ENCODE data around the gene PTPRN.
"Not testable (repeated sequence)": the region's sequence is repeated elsewhere in the genome, so short reads cannot be mapped to it uniquely, and the experiment has no call there.

The PTPRN gene

DNA sequence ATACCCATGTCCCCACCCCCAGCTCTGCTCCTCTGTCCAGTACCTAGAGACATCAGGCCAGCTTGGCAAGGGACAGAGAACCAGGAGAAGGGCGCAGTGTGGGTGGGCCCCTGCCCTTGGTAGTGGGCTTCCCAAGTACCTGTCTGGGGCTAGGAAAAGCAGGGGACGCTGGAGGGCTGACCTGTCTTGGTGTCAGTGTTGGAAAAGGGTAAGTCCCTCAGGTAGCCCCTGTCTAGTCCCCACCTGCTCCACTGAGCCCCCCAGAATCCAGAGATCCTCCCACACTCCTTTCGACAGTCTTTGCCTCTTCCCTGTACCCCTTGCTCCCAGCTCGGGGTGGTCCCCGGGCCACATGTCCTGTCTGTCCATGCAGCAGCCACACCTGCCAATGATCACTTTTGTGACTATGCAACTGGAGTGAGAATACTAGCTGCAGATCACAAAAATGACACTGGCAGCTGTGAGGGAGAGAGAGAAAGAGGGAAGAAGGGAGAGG lies 15.4 kb downstream of the PTPRN start:
- peaks cover 4% of the 10 kb centered on the region for H3K4me1 ChIP-seq (ENCODE audit: control insufficient read depth, insufficient read depth, low read length, poor library complexity, severe bottlenecking)
- WGBS, 2 experiments (ENCODE audit: insufficient coverage in 2 of 2) = 100% methylated on average over 2 to 3 of the region's 5 CpGs

DNA sequence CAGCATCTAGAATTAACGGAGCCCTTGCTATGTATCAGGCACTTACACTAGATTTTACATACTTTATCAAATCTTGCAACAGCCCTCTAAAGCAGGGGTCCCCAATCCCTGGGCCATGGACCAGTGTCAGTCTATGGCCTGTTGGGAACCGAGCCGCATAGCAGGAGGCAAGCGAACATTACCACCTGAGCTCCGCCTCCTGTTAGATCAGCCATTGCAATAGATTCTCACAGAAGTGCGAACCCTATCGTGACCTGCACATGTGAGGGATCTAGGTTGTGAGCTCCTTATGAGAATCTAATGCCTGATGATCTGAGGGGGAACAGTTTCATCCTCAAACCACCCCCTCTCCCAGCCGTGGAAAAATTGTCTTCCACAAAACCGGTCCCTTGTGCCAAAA lies 16.6 kb downstream of the PTPRN start:
- no peaks in the 10 kb centered on the region for H3K9me3 ChIP-seq (ENCODE audit: control insufficient read depth, low read length)
- peaks cover 4% of the 10 kb centered on the region for H3K4me1 ChIP-seq (ENCODE audit: control insufficient read depth, insufficient read depth, low read length, poor library complexity, severe bottlenecking)
- H3K27ac ChIP-seq (ENCODE audit: low read depth, low read length, severe bottlenecking) = no peak overlapping the region
- 95 to 96% methylated on average over 4 to 5 of the region's 9 CpGs for WGBS, 2 experiments (ENCODE audit: insufficient coverage in 2 of 2)
- peaks cover 33% of the 10 kb centered on the region for H3K36me3 ChIP-seq (ENCODE audit: control insufficient read depth, insufficient read depth, low read length)
- no peak overlapping the region for H3K4me3 ChIP-seq (ENCODE audit: extremely low read depth, insufficient read depth, low read length, poor library complexity, severe bottlenecking)

More for the DNA sequence above, 15.4 kb downstream of the PTPRN start:
- peaks cover 37% of the 10 kb centered on the region for H3K36me3 ChIP-seq (ENCODE audit: control insufficient read depth, insufficient read depth, low read length)
- no peak overlapping the region for H3K27ac ChIP-seq (ENCODE audit: low read depth, low read length, severe bottlenecking)
- no peaks in the 10 kb centered on the region for H3K9me3 ChIP-seq (ENCODE audit: control insufficient read depth, low read length)
- H3K4me3 ChIP-seq (ENCODE audit: extremely low read depth, insufficient read depth, low read length, poor library complexity, severe bottlenecking) = no peak overlapping the region

DNA sequence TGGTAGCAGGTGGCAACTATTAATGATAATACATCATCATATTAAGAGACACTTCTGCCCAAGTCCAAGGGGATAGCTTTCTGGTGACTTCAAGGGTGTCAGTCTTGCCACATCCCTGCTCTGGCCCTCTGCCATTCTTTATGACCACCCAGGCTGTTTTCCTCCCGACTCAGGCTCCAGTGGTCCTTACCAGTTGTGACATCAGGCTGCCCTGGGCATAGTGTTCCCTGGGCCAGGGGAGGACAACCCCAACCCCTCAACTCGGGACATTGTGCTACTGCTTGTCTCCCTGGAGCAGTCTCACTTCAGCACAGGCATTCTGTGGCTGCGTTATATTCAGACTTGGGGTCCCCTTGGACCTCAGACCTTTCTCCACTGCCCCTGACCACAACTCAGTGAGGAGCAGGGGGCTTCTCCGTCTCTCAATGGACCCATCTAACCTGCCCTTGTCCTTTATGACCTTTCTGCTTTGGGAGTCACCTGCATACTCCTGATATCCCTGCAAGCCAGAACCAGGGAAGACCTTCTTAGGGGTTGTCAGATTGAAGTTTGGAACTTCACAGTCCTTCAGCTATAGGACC lies 17.2 kb downstream of the PTPRN start:
- WGBS, 2 experiments (ENCODE audit: insufficient coverage in 2 of 2) = 78 to 85% methylated on average over 3 of the region's 4 CpGs
- Histone ChIP-seq H3K4me3 (ENCODE audit: extremely low read depth, insufficient read depth, low read length, poor library complexity, severe bottlenecking) (no peak overlapping the region), H3K36me3 (ENCODE audit: control insufficient read depth, insufficient read depth, low read length) (peaks cover 27% of the 10 kb centered on the region)

DNA sequence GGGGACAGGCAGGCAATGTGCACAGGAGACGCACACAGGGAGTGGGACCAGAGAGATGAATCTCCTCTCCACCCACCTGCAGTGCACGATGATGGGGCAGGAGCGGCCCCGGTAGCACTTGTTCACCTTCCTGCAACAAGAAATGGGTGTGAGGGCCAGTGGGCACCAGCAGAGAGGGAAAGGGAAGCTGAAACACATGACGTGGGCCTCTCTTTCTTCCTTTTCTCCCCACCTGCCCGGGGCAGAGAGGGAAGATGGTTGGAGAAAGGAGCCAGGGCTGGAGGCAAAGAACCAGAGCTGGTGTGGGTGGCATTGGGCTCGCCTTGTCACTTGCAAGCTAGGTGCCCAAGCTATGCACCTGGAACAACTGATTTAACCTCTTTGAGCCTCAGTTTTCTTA lies 17.8 kb downstream of the PTPRN start:
- Histone ChIP-seq H3K9me3 (ENCODE audit: control insufficient read depth, low read length) (no peaks in the 10 kb centered on the region), H3K27ac (ENCODE audit: low read depth, low read length, severe bottlenecking) (no peak overlapping the region), H3K4me1 (ENCODE audit: control insufficient read depth, insufficient read depth, low read length, poor library complexity, severe bottlenecking) (peaks cover 4% of the 10 kb centered on the region), H3K36me3 (ENCODE audit: control insufficient read depth, insufficient read depth, low read length) (peaks cover 26% of the 10 kb centered on the region), H3K4me3 (ENCODE audit: extremely low read depth, insufficient read depth, low read length, poor library complexity, severe bottlenecking) (no peak overlapping the region)
- 85 to 93% methylated on average over 2 to 5 of the region's 7 CpGs for WGBS, 2 experiments (ENCODE audit: insufficient coverage in 2 of 2)

More for the DNA sequence above, 17.2 kb downstream of the PTPRN start:
- Histone ChIP-seq H3K4me1 (ENCODE audit: control insufficient read depth, insufficient read depth, low read length, poor library complexity, severe bottlenecking) (peaks cover 4% of the 10 kb centered on the region), H3K27ac (ENCODE audit: low read depth, low read length, severe bottlenecking) (no peak overlapping the region), H3K9me3 (ENCODE audit: control insufficient read depth, low read length) (no peaks in the 10 kb centered on the region)

DNA sequence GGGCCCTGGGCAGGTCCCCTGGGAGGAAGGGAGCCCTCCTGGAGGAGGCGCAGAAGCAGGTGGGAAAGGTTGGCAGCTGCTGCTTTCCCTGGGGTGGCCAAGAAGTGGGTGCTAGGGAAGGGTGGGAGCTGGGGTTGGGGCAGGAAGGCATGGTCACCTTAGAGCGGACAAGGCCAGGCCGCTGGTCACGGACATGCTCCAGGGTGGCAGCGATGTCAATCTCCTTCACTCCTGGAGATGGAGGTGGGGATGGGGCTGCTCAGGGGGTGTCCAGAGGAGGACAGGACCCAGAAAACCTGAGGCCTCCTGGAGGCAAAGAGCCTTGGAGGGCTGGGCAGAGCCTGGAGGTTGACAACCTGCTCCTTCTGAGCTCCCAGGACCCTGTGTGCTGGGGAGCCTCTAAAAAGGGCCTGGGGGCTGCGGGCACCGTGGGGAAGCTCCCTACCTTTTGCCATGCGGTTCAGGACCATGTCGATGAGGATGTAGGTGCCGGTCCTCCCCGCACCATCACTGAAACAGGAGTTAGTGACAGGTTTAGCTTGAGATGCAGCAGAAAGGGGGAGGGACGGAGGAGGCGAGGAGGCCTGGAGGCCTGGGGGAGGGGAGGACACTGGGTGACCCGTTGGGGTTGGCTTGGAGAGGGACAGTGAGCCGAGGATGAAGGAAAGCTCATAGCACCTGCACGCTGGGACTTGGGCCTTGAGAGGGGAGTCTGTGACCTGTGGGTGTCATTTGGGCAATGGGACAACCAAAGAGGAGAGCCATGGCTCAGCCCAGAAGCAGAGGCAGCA lies 18.6 kb downstream of the PTPRN start:
- Histone ChIP-seq H3K9me3 (ENCODE audit: control insufficient read depth, low read length) (no peaks in the 10 kb centered on the region), H3K4me1 (ENCODE audit: control insufficient read depth, insufficient read depth, low read length, poor library complexity, severe bottlenecking) (peaks cover 4% of the 10 kb centered on the region), H3K4me3 (ENCODE audit: extremely low read depth, insufficient read depth, low read length, poor library complexity, severe bottlenecking) (no peak overlapping the region), H3K36me3 (ENCODE audit: control insufficient read depth, insufficient read depth, low read length) (peaks cover 19% of the 10 kb centered on the region), H3K27ac (ENCODE audit: low read depth, low read length, severe bottlenecking) (no peak overlapping the region)
- 86 to 92% methylated on average over 12 to 16 of the region's 16 CpGs for WGBS, 2 experiments (ENCODE audit: insufficient coverage in 2 of 2)

DNA sequence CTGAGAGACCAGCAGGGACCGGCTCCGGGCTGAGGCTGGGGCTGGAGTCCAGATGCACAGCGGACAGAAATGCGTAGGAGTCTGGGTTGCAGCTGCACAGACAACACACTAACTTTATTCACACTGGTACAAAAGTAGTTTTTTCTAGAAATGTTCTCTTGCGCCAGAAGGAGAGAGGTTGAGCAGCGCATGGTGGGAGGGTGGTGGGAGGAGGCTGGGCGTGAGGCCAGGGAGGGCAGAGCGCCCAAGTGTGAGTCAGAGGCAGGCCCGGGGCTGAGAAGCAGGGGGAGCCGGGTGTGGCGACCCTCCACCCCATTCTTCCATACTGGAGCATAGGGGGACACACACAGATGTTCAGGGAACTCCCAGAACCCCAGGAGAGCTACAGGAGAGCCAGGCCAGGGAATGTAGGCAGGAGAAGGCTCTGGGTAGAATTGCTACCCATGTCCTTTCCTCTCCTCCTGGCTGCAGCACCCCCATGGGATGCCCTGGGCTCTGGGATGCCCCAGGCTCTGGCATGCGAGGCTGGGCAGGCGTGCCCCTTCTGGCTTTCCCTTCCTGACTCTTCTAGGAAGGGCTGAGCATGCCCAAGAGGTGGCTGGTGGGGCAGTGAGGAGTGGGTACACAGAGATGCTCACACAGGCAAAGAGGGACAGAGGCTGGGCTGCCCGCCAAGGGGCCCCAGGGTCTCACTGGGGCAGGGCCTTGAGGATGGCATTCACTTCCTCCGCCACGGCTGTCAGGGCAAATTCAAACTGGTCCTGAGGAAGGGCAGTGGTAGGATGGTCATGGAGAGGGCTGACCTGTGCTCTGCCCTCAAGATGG lies 19.5 kb downstream of the PTPRN start:
- 87 to 94% methylated on average over 8 to 11 of the region's 16 CpGs for WGBS, 2 experiments (ENCODE audit: insufficient coverage in 2 of 2)
- Histone ChIP-seq H3K9me3 (ENCODE audit: control insufficient read depth, low read length) (no peaks in the 10 kb centered on the region), H3K4me3 (ENCODE audit: extremely low read depth, insufficient read depth, low read length, poor library complexity, severe bottlenecking) (no peak overlapping the region), H3K27ac (ENCODE audit: low read depth, low read length, severe bottlenecking) (no peak overlapping the region), H3K36me3 (ENCODE audit: control insufficient read depth, insufficient read depth, low read length) (peaks cover 21% of the 10 kb centered on the region), H3K4me1 (ENCODE audit: control insufficient read depth, insufficient read depth, low read length, poor library complexity, severe bottlenecking) (peaks cover 4% of the 10 kb centered on the region)

DNA sequence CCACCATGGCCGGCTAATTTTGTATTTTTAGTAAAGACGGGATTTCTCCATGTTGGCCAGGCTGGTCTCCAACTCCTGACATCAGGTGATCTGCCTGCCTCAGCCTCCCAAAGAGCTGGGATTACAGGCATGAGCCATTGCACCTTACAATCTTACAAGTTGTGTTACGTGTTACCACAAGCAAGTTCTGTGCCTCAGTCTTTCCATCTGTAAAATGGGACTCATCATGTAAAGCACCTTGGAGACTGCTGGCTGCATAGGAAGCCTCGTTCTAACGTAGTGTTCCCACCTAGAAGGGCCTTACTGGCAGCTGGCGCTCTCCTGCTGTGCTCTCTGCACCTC lies 20.0 kb downstream of the PTPRN start:
- no peak overlapping the region for H3K4me3 ChIP-seq (ENCODE audit: extremely low read depth, insufficient read depth, low read length, poor library complexity, severe bottlenecking)
- H3K9me3 ChIP-seq (ENCODE audit: control insufficient read depth, low read length) = no peaks in the 10 kb centered on the region
- H3K27ac ChIP-seq (ENCODE audit: low read depth, low read length, severe bottlenecking) = no peak overlapping the region
- H3K4me1 ChIP-seq (ENCODE audit: control insufficient read depth, insufficient read depth, low read length, poor library complexity, severe bottlenecking) = peaks cover 2% of the 10 kb centered on the region
- peaks cover 27% of the 10 kb centered on the region for H3K36me3 ChIP-seq (ENCODE audit: control insufficient read depth, insufficient read depth, low read length)
- WGBS, 2 experiments (ENCODE audit: insufficient coverage in 2 of 2) = 86 to 93% methylated on average over 6 of the region's 6 CpGs

DNA sequence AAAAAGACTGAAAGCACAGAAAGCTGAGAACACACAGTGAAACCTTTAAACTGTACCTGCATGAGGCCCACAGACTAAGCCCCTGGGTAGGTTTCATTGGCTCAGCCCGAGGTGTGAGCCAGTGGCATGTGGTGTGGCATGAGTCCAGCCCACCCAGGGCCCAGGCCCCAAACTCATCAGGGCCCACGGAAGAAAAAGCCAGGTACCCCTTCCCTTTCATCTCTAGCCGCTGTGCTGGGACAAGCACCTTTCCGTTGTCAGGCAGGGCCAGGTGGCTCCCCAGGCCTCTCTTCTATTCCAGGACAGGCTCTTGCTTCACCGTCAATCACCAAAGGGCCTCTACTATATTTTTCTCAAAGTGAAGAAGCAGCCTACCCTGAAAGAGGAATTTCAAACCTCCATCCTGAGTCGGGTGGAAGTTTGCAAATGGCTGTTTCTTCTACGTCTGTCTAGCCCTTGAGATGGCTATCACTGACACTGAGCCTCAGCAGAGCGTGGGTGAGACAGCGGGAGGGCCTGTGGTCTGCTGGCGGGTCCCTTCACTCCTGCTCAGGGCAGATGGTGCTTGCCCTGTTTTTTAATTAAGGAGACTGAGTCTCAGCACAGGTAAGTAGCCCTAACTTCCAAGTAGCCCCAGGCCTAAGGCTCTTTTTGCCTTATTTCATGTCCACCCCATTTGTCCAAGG lies 21.5 kb downstream of the PTPRN start:
- Histone ChIP-seq H3K36me3 (ENCODE audit: control insufficient read depth, insufficient read depth, low read length) (peaks cover 36% of the 10 kb centered on the region), H3K9me3 (ENCODE audit: control insufficient read depth, low read length) (no peaks in the 10 kb centered on the region), H3K27ac (ENCODE audit: low read depth, low read length, severe bottlenecking) (no peak overlapping the region), H3K4me1 (ENCODE audit: control insufficient read depth, insufficient read depth, low read length, poor library complexity, severe bottlenecking) (peaks cover 2% of the 10 kb centered on the region), H3K4me3 (ENCODE audit: extremely low read depth, insufficient read depth, low read length, poor library complexity, severe bottlenecking) (no peak overlapping the region)
- WGBS, 2 experiments (ENCODE audit: insufficient coverage in 2 of 2) = 87 to 90% methylated on average over 10 of the region's 10 CpGs

DNA sequence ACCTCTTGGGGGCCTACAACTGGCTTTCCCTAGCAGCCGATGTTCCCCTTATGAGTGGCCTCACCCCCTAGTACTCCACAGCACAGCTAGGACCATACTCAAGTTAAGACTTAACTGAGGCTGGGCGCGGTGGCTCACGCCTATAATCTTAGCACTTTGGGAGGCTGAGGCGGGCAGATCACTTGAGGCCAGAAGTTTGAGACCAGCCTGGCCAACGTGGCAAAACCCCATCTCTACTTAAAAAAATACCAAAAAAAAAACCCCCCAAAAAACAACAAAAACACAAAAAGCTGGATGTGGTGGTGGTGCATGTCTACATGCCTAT lies 22.1 kb downstream of the PTPRN start:
- H3K27ac ChIP-seq (ENCODE audit: low read depth, low read length, severe bottlenecking) = not testable (repeated sequence)

DNA sequence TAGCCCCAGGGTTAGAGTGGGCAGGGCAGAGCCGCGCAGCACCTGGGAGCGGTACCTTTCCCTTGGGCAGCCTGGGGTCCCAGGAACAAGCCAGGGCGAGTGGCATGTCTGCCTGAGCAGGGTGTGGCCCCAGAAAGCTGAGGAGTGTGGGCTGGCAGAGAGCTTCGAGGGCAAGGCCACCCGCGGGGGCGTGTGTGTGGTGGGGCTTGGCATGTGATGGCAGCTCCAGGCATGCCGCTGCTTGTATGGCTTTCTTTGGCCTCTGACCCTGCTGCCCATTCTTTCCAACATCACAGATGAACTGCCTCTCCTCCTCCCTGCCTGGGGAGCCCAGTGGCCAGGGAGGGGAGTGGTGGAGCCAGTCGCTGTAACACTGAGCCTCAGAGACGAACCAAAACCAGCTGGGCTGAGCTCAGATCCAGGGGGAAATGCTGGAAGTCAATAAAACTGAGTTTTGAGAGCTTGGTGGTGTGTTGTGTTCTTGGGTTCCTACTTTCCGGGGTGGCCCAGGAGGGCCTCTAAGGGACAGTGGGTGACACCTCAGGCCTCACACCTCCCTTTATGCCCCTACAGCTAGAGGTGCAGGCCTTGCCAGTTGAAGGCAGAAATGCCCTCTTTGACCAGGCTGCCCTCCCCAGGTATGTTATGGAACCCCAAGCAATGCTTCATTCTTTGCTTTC lies 22.6 kb downstream of the PTPRN start:
- H3K27ac ChIP-seq (ENCODE audit: low read depth, low read length, severe bottlenecking) = no peak overlapping the region
- H3K4me3 ChIP-seq (ENCODE audit: extremely low read depth, insufficient read depth, low read length, poor library complexity, severe bottlenecking) = no peak overlapping the region
- peaks cover 39% of the 10 kb centered on the region for H3K36me3 ChIP-seq (ENCODE audit: control insufficient read depth, insufficient read depth, low read length)
- 92 to 95% methylated on average over 6 to 9 of the region's 12 CpGs for WGBS, 2 experiments (ENCODE audit: insufficient coverage in 2 of 2)
- H3K4me1 ChIP-seq (ENCODE audit: control insufficient read depth, insufficient read depth, low read length, poor library complexity, severe bottlenecking) = peaks cover 2% of the 10 kb centered on the region
- no peaks in the 10 kb centered on the region for H3K9me3 ChIP-seq (ENCODE audit: control insufficient read depth, low read length)

More for the DNA sequence above, 22.1 kb downstream of the PTPRN start:
- WGBS, 2 experiments (ENCODE audit: insufficient coverage in 2 of 2) = 90 to 100% methylated on average over 5 of the region's 6 CpGs
- H3K4me3 ChIP-seq (ENCODE audit: extremely low read depth, insufficient read depth, low read length, poor library complexity, severe bottlenecking); H3K9me3 ChIP-seq (ENCODE audit: control insufficient read depth, low read length); H3K4me1 ChIP-seq (ENCODE audit: control insufficient read depth, insufficient read depth, low read length, poor library complexity, severe bottlenecking): not testable (repeated sequence)
- H3K36me3 ChIP-seq (ENCODE audit: control insufficient read depth, insufficient read depth, low read length) = peaks cover 39% of the 10 kb centered on the region

All from mesodermal cell (in vitro differentiated cells).